Spleen (tissue), 11 donors: ENCODE data around the gene MDH1. TPM values are rescaled to one million over a fixed set of nuclear protein-coding genes. Genes with fewer than 3 reads are reported as not detected.

Experiments used
- DNase-seq: peaks from one replicate; pipeline ENCODE4 v3.0.0-alpha.2; 2020
- H3K27ac ChIP-seq, 8 donors: fragments of 200-600 bp; sonication (generic) in 7 of 8; 1 replicate in 4 of 8; 2 replicates in 4 of 8; pipeline versions ENCODE4 v1.5.0 to v1.8.0; 2016 to 2021; ENCODE audit warnings: inconsistent platforms in 4 of 8, mild to moderate bottlenecking in 4 of 8, moderate library complexity in 1 of 8
- H3K27me3 ChIP-seq, 7 donors: fragments of 200-600 bp; sonication (generic) in 6 of 7; replicated peaks in 1 of 7; 1 replicate in 4 of 7; 2 replicates in 3 of 7; pipeline versions ENCODE4 v1.5.0 to v1.8.0; 2016 to 2021; ENCODE audit warnings: inconsistent platforms in 3 of 7, mild to moderate bottlenecking in 1 of 7
- H3K36me3 ChIP-seq, 6 donors: fragments of 200-600 bp; sonication (generic) in 5 of 6; 1 replicate in 4 of 6; 2 replicates in 2 of 6; pipeline versions ENCODE4 v1.5.0 to v1.8.0; 2016 to 2021; ENCODE audit warnings: inconsistent platforms in 2 of 6
- H3K4me1 ChIP-seq, 6 donors: fragments of 200-600 bp; sonication (generic) in 5 of 6; 1 replicate in 3 of 6; 2 replicates in 3 of 6; pipeline versions ENCODE4 v1.5.0 to v1.8.0; 2016 to 2021; ENCODE audit warnings: inconsistent platforms in 3 of 6
- H3K4me3 ChIP-seq, 8 donors: fragments of 200-600 bp; sonication (generic) in 7 of 8; 1 replicate in 4 of 8; 2 replicates in 4 of 8; pipeline versions ENCODE4 v1.5.0 to v1.8.0; 2016 to 2021; ENCODE audit warnings: inconsistent platforms in 4 of 8, mild to moderate bottlenecking in 4 of 8, moderate library complexity in 2 of 8
- H3K9me3 ChIP-seq, 8 donors: fragments of 200-600 bp; sonication (generic) in 7 of 8; 1 replicate in 4 of 8; 2 replicates in 4 of 8; pipeline versions ENCODE4 v1.5.0 to v1.8.0; 2016 to 2021; ENCODE audit warnings: inconsistent platforms in 4 of 8
- POLR2A ChIP-seq, 3 donors: fragments of 450-650 bp; IDR thresholded peaks; one replicate each; pipeline ENCODE4 v1.5.1; 2017; ENCODE audit warnings: antibody characterized with exemption in 3 of 3, mild to moderate bottlenecking in 1 of 3
- POLR2AphosphoS5 ChIP-seq, 3 donors: sonication (generic); formaldehyde crosslinking; IDR thresholded peaks; one replicate each; pipeline ENCODE4 v1.5.1; 2017; ENCODE audit warnings: antibody characterized with exemption in 3 of 3
- WGBS, 5 donors: extraction: QIAGEN DNeasy Blood & Tissue Kit in 3 of 5; methylation state at CpG; one replicate each; pipeline versions ENCODE4 v1.1.5 to v1.1.7; 2013 to 2018; 5-methylcytosine and 5-hydroxymethylcytosine counted together
- intact Hi-C: fragments of 100-400 bp; cut with DNase I; formaldehyde crosslinking; loops from one replicate; pipeline ENCODE4 v1.15.0; 2023; ENCODE audit warnings: low total_unique reads
- polyA plus RNA-seq, 3 donors: library from polyadenylated mRNA; stranded (reverse); fragments of 200-250 nt; gene quantifications; one replicate each; pipeline ENCODE4 v1.2.1, GENCODE V29; 2013
- total RNA-seq, 7 donors: library from RNA; depleted of rRNA in 3 of 7; stranded (reverse); fragments of >200 nt in 3 of 7; fragmentation: NEBNext Ultra II Directional in 4 of 7; extraction: Animal tissue kit (Norgen Biotek cat#: 25700) in 4 of 7; gene quantifications; one replicate each; pipeline versions ENCODE4 v1.1.0 to v1.2.1, GENCODE V29; 2016 to 2021
- TF ChIP-seq, protein P1 (sequence below), 11 experiments: fragments of 200-600 bp in 7 of 11; fragments of 450-650 bp in 4 of 11; sonication (generic) in 4 of 11; IDR thresholded peaks in 8 of 11; conservative IDR thresholded peaks in 3 of 11; 1 replicate in 7 of 11; 2 replicates in 4 of 11; pipeline versions ENCODE4 v1.4.0 to v1.8.0; 2016 to 2021; ENCODE audit warnings: antibody characterized with exemption in 11 of 11, inconsistent platforms in 4 of 11, mild to moderate bottlenecking in 1 of 11
- donor health status: healthy with polysubstance abuse.
- donor health status: DM: no; HTN: no; CAD: no; lungs with moderate emphysema.
- donor health status: DM: no; HTN: no; CAD: no.
- donor health status: Bipolar disorder and iron deficiency.
- donor health status: healthy.
- donor health status: DM: no; HTN: no; CAD: no.
- donor health status: DM: yes; HTN: yes; CAD: no.

MDH1 gene
- total and polyA plus RNA-seq, 10 donors, result 90.3 to 196 (median 98.1) TPM

DNA sequence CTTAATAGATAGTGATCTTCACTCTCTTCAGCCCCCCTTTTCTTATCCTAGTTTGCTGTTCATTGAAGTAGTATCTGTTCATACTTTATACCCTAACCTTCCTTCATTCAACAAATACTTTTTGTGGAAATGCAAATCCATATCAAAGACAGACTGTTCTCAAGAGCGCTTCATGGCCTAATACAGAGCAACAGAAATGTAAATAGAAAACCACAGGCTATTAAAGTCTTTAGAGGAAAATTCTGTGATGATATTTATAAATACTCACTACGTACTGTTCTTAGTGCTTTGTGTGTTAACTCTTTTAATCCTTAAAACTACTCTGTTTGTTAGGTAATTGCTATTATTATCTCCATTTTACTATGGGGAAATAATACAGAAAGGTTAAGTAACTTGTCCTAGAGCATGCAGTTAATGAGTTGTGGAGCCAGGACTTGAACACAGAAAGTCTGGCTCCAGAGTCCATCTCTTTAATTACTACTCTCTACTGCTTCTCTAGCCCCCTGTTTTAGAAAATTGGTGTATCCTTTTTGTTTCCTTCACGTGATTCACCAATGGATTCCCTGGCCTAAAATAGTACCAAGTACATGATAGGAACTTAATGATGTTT, 2.9 kb downstream of the MDH1 start:
- no peak for DNase-seq
- intact Hi-C loops, result no loop called here
- 74 to 85% (median 79%) methylated on average over 3 of the region's 3 CpGs for WGBS, 5 donors
- peak overlapping the region in 1 of 8 donors; percentile 10 for H3K27ac ChIP-seq
- no peak overlapping the region for H3K4me3 ChIP-seq
- H3K4me1 ChIP-seq, result peaks cover 23 to 74% (median 49%) of the 10 kb centered on the region in 6 donors
- peaks cover 0 to 47% (median 25%) of the 10 kb centered on the region in 6 donors for H3K36me3 ChIP-seq
- TF ChIP-seq, protein P1, sequence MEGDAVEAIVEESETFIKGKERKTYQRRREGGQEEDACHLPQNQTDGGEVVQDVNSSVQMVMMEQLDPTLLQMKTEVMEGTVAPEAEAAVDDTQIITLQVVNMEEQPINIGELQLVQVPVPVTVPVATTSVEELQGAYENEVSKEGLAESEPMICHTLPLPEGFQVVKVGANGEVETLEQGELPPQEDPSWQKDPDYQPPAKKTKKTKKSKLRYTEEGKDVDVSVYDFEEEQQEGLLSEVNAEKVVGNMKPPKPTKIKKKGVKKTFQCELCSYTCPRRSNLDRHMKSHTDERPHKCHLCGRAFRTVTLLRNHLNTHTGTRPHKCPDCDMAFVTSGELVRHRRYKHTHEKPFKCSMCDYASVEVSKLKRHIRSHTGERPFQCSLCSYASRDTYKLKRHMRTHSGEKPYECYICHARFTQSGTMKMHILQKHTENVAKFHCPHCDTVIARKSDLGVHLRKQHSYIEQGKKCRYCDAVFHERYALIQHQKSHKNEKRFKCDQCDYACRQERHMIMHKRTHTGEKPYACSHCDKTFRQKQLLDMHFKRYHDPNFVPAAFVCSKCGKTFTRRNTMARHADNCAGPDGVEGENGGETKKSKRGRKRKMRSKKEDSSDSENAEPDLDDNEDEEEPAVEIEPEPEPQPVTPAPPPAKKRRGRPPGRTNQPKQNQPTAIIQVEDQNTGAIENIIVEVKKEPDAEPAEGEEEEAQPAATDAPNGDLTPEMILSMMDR (IDR thresholded peaks at IDR 0.05 in 8 of 11, conservative IDR thresholded peaks at IDR 0.05 in 3 of 11), result no peak
- no peak for TF ChIP-seq POLR2AphosphoS5 (IDR thresholded peaks at IDR 0.05)
- no peak for TF ChIP-seq POLR2A (IDR thresholded peaks at IDR 0.05)
- no peaks in the 10 kb centered on the region for H3K9me3 ChIP-seq
- no peaks in the 10 kb centered on the region for H3K27me3 ChIP-seq

DNA sequence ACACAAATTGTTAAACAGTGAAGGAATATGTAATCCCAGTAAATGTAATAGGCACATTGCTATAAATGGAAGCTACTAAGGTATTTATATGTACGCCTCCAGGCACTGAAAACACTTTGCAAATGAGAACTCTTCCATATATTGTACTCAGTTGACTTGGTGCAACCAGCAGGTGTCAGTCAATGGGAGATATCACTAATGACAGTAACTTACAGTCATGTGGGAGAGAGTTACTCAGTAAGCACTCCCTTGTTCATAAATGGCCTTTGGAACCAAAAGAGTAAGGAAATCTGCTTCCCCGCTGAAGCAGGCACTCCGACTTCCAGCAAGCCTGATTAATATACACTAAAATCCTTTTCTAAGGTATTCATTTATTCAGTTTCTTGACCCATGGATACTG, 5.9 kb downstream of the MDH1 start:
- peaks cover 0 to 77% (median 45%) of the 10 kb centered on the region in 6 donors for H3K36me3 ChIP-seq
- no peaks in the 10 kb centered on the region for H3K9me3 ChIP-seq
- H3K27ac ChIP-seq, result no peak overlapping the region
- H3K27me3 ChIP-seq, result no peaks in the 10 kb centered on the region
- TF ChIP-seq, protein P1 (IDR thresholded peaks at IDR 0.05 in 8 of 11, conservative IDR thresholded peaks at IDR 0.05 in 3 of 11), result no peak
- TF ChIP-seq POLR2AphosphoS5 (IDR thresholded peaks at IDR 0.05) (no peak), POLR2A (IDR thresholded peaks at IDR 0.05) (no peak)
- intact Hi-C loops, result no loop called here
- peaks cover 12 to 54% (median 31%) of the 10 kb centered on the region in 6 donors for H3K4me1 ChIP-seq
- WGBS, 5 donors, result 91 to 99% (median 97%) methylated on average over 3 of the region's 3 CpGs
- H3K4me3 ChIP-seq, result no peak overlapping the region
- no peak for DNase-seq

DNA sequence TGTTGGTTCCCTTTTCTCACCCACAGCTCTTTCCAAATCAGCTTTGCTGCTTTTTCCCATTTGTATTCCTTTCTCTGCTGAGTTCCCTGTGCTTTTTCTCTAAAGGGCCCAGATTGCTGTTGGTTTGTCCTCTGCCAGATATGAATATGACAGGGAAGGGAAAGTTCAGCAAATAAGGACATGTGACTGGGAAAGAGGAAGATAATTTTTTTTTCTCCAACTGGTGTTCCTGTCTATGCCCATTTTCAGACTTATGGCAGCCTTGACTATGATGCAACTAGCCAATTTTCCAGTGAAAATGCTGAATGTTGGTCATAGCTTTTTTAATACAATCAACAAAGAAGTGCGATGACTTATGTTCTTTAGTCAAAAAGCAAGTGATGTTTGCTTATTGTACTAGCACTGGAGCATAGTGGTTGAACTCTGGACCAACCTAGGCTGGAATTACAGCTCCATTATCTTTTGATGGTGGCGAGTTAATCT, 7.7 kb downstream of the MDH1 start:
- Histone ChIP-seq H3K27ac (no peak overlapping the region), H3K4me1 (peaks cover 0 to 36% (median 14%) of the 10 kb centered on the region in 6 donors), H3K36me3 (peaks cover 0 to 95% (median 59%) of the 10 kb centered on the region in 6 donors), H3K4me3 (no peak overlapping the region), H3K27me3 (no peaks in the 10 kb centered on the region), H3K9me3 (no peaks in the 10 kb centered on the region)
- intact Hi-C loops, result no loop called here
- TF ChIP-seq POLR2A (IDR thresholded peaks at IDR 0.05) (no peak), POLR2AphosphoS5 (IDR thresholded peaks at IDR 0.05) (no peak)
- TF ChIP-seq, protein P1 (IDR thresholded peaks at IDR 0.05 in 8 of 11, conservative IDR thresholded peaks at IDR 0.05 in 3 of 11), result no peak
- DNase-seq, result no peak
- 87 to 96% (median 91%) methylated on average over 2 of the region's 2 CpGs for WGBS, 5 donors

DNA sequence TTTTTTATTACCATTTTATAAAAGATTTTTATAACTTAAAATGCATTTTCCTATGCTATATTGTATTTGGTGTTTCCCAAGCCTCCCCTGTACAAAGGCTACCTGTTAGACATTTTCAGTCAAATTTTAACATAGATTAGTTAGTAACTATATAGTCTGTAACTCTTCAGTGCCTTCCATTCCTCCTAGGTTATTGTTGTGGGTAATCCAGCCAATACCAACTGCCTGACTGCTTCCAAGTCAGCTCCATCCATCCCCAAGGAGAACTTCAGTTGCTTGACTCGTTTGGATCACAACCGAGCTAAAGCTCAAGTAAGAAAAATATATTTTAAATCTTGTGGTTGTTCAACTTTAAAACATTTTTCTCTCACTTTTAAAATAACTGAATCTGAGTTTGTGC, 10.2 kb downstream of the MDH1 start:
- TF ChIP-seq, protein P1 (IDR thresholded peaks at IDR 0.05 in 8 of 11, conservative IDR thresholded peaks at IDR 0.05 in 3 of 11), result no peak
- no peak for TF ChIP-seq POLR2A (IDR thresholded peaks at IDR 0.05)
- no peak for TF ChIP-seq POLR2AphosphoS5 (IDR thresholded peaks at IDR 0.05)
- WGBS, 5 donors, result 90 to 97% (median 93%) methylated on average over 2 of the region's 2 CpGs
- DNase-seq, result no peak
- Histone ChIP-seq H3K36me3 (peaks cover 0 to 100% (median 70%) of the 10 kb centered on the region in 6 donors), H3K27me3 (no peaks in the 10 kb centered on the region), H3K9me3 (no peaks in the 10 kb centered on the region), H3K4me1 (peaks cover 0 to 19% (median 6%) of the 10 kb centered on the region in 6 donors), H3K27ac (no peak overlapping the region), H3K4me3 (no peak overlapping the region)
- intact Hi-C loops, result no loop called here
